GM10847 (cell line): ENCODE results near the gene DYNC1I2.

ENCODE experiments used
- POLR2A ChIP-seq: IDR thresholded peaks from 2 replicates; pipeline ENCODE4 v1.6.1; 2011; ENCODE audit not compliant: insufficient read length; ENCODE audit errors: extremely low read depth

Gene DYNC1I2

DNA sequence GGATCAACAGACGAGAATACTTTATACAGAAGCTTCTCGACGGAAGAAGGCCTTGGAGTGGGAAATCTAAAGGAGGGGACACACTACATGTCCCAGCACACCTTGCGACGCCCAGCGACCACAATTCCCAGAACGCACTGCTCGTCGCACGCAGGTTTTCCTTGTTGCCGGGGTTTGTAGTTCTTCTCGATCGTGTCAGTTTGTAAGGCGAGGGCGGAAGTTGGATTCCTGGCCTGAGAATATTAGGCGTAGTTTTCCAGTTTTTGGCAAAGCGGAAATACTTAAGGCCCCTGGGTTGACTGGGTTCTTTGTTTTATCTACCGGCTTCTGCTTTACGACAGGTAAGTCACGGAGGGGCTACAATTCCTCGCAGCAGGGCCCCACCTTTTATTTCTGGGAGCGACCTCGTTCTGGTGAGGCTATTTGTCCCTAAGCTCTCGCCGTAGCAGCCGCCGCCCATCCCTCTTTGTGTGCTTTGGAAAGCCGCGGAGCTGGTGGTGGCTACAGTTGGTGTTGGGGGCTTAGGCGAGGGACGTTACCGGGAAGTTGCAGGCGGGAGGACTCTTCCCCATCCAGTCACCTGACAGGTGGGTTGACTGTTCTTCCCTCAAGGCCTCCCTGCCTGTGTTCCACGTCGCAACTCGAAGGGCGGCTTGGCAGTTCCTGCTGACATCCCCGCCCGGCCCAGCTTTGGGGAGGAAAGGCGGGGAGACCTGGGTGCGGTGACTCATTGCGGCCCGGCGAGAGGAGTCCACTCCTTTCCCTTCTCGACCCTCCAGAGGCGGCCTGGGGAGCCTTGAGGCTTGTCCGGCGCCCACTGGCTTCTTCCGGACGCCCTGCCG lies at the start of gene DYNC1I2:
TSS of gene DYNC1I2 (plus strand) at position 183 of the 842 bp plus-strand sequence. CDS start 2,687 bp downstream, outside the sequence.
- peak; percentile 15 for TF ChIP-seq POLR2A

DNA sequence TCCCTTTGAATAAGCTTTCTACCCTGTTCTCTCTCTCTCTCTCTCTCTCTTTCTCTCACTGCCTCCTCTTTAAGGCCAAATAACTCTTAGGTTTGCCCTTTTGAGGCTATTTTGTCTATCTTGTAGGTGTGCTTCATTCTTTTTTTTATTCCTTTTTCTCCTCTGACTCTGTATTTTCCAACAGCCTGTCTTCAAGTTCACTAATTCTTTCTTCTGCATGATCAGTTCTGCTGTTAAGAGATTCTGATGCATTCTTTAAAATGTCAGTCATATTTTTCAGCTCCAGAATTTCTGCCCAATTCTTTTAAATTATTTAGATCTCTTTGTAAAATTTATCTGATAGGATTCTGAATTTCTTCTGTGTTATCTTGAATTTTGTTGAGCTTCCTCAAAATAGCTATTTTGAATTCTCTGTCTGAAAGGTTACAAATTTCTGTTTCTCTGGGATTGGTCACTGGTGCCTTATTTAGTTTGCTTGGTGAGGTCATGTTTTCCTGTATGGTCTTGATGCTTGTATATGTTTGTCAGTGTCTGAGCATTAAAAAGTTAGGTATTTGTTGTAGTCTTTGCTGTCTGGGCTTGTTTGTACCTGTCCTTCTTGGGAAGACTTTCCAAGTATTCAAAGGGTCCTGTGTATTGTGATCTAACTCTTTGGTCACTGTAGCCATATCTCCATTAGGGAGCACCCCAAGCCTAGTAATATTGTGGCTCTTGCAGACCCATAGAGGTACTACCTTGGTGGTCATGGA lies 35.4 kb upstream of the DYNC1I2 start:
- TF ChIP-seq POLR2A: no peak

DNA sequence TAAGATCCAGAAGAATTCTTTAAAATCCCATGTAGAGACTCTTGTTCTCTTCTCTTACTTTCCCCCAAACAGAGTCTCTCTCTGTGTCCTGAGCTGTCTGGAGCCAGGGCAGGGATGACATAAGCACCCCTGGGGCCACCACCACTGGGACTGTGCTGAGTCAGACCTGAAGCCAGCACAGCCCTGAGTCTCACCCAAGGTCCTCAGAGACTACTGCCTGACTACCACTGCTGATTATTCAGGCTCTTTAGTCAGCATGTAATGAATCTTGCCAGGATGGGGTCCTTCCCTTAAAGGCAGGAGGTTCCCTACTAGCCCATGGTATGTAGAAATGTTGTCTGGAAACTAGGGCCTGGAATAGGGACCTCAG lies 34.9 kb upstream of the DYNC1I2 start:
- TF ChIP-seq POLR2A: no peak

DNA sequence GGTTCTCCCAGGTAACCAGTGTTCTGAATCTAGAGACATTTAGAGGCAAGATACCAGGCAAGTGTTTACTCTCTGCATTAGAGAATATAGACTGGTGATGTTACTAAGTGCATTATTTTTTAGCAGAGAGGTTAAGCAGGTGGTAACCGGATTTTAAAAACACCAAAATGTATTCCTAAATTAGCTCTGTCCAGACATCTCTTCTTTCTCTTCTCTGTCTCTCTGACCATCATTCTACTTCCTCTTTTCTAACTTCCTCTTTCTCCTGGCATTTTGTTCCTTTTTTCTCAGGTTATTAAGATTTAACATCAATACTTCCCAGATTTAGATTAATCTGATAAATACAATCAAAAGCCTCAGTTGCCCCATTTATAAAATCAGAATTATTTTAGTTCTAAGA lies 31.7 kb upstream of the DYNC1I2 start:
- no peak for TF ChIP-seq POLR2A

DNA sequence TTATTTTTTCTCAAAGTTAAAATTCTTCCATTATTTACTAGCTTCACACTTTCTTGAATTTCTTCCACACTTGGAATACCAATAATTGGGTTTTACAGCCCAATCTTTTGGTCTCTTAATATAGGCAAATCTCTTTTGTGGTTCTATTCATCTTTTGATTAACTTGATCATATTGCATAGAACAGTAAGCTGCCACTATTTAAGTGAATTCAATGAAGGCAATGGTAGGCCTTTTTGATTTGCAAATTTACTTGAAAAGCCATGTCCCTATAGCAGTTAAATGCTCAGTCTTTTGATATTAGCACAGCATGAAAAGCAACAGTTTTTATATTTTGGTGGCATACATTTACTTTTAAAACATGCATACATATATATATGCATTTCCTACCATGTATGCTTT lies 20.2 kb upstream of the DYNC1I2 start:
- no peak for TF ChIP-seq POLR2A

DNA sequence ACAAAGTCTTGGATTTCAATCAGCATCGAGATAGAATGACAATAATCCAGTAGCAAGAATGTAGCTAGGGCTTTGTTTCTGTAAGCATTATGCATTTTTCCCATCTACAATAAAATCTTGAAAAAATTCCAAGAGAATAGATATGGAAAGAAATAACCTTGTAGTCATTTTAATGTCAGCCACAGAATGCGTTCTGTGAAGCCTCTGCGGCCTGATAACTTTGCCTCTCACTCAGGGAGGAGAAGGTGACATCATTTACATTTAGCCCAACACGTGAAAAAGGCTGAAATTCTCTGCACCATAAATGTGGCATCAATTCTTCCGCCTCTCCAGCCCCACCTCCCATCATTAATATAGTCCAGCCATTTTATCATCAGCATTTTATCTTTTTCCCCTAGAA lies 19.1 kb upstream of the DYNC1I2 start:
- TF ChIP-seq POLR2A: no peak

DNA sequence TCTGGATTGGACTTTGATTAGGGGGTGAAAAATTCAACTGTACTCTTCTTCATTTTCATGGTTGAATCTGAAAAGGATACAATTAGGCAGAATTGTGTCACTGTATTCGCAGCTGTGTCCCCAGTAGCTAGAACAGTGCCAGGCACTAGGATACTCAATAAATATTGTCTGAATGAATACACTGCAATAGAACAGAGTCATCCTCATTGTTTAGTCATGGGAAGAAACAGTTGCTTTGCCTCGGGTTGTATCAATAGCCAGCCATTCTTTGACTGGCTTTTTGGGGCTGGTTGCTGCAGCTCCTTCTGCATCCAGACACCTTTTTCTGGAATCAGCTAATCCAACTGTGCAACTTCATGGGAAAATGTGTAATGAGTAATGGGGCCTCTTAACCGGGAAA lies 18.1 kb upstream of the DYNC1I2 start:
- TF ChIP-seq POLR2A: no peak

DNA sequence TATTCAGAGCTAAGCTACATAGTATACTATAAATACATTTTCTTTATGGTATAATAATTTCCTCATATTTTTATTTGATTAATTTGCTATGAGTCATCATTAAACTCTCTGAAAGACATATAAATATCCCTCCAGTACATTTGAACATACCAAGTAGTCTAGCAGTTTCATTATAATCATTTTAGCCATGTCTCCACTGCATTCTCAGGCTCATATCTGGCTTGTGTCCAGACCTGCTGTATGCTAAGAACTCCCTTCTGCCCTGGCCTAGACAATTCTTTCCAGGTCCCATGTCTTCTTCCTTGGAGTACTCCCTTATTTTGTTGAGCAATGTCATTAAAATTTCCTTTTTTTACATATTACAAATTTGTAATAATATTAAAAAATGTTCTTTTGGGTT lies 16.6 kb upstream of the DYNC1I2 start:
- no peak for TF ChIP-seq POLR2A

DNA sequence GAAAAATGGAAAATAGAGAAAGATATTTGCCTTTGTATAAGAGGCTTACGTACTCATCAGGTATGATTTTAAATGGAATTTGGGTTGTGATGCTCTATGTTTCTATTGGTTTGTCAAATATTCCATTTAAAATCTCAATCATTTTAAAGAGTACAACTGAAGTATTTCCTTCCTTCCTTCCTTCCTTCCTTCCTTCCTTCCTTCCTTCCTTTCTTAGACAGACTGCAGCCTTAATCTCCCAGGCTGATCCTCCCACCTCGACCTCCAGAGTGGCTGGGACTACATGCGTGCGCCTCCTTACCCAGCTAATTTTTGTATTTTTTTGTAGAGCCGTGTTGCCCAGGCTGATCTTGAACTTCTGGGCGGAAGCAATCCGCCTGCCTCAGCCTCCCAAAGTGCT lies 15.4 kb upstream of the DYNC1I2 start:
- no peak for TF ChIP-seq POLR2A

DNA sequence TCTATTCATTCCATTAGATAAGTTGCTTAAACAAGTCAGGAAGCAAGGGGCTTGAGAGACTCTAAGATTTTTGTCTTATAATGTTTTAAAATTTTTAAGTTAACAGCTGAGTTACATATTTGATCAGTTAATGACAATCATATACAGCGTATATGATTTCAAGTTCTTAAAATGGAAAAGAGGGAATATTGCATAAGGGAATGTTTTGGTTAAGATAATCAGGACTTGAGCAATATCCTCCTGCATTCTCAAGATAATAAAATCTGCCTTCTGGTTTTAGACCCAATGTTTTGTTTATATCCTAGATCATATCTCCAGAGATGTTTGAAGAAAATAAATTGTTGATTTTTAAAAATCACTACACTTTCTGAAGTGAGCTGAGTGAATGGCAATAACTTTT lies 13.4 kb upstream of the DYNC1I2 start:
- no peak for TF ChIP-seq POLR2A

DNA sequence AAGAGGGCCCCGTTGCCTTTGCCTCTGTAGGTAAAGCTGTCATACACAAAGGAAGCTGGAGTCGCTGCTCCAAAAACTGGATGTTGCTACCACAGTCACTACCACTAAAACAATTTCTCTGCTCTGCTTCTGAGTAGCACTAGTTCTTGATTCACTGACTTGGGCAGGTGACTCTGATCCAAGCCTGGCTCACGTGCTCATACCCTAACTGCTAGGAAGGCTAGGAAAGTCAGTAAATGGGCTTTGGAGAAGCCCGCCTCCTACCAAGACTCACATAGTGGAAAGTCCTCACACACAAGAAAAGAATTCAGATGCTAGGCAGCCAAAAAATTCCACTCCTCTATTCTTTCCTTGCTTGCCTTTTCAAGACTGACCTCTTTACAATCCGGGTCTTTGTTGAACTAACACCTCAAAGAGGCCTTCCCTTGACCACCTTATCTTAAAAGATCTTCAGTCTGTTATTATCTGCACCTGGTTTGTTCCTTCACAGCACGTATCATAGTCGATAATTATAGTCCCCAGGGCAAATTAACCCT lies 11.4 kb upstream of the DYNC1I2 start:
- no peak for TF ChIP-seq POLR2A

DNA sequence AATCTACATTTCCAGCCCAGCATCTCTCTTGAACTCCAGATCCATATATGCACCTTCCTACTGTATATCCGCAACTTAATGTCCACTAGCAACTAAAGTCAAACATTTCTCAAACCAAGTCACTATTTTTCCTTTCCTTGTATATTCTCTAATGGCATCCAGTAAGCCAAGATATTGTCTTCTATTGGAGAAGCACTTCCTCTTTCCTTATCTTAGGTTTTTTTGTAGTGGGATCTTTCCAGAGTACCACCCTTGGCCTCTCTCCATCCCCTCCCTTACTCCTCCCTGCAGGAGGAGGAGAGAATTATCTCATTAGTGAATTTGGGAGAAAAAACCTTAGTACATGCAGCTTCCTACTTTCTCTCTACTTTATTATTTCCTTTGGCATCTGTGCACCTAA lies 8.7 kb upstream of the DYNC1I2 start:
- TF ChIP-seq POLR2A: no peak

DNA sequence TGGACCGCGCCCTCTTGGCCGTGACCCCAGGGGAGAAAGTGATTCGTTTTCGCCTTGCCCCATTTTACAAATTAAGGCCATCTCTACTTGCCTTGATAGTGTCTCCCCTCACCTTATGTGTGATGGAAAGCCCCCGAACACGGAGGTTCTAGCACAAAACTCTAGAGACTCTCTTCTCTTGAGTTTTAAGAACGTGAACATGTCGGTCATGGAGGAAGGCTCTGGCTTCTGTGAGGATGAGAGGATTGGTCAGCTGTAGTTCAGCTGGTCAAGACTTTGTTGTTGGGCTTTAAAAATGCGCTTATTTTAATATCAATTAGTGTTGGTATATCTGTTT lies 828 bp downstream of the DYNC1I2 start:
- no peak for TF ChIP-seq POLR2A

DNA sequence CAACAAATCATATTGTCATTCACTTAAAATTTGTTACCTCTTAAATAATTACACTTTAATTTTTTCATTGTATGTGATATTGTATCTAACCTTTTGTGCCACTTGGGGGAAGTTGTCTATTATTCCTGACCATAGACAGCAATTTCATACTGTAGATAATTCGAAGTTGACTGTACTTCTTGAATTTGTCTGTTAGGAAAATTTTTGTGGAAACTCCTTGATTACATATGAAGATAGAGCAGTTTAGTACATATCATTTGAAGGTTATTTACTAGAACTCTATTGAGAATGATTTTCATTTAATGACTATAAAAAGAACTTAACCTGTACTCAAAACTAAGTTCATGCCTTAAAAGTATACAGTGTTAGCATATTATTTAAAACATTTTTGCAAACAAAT lies 5.1 kb downstream of the DYNC1I2 start:
- no peak for TF ChIP-seq POLR2A

DNA sequence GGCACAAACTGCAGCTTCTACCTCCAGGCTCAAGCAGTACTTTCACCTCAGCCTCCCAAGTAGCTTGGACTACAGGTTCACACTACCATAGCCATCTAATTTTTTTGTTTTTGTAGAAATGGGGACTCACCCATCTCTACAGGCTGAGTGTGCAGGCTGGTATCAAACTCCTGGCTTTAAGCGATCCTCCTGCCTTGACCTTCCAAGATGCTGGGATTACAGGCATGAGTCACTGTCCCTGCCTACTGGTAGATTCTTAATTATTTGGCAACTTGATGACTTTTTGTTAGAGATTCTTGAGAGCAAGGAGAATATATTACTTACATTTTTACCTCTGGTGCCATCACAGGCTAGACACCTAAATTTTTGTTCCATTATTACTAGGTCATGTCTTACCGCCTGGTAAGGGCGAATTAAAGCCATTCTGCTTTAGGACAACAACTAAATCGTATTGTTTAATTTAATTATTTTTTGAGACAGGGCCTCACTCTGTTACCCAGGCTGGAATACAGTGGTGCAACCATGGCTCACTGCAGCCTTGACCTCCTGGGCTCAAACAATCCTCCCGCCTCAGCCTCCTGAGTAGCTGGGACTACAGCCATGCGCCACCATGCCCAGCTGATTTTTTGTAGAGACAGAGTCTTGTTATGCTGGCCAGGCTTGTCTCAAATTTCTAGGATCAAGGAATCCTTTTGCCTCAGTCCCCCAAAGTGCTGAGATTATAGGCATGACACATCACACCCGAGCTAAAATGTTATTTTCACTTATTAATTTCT lies 15.7 kb downstream of the DYNC1I2 start:
- TF ChIP-seq POLR2A: no peak
